Mesenchymal stem cell (in vitro differentiated cells and primary cell): ENCODE data around the gene P2RY2.

ENCODE experiments used
- DNase-seq: peaks from one replicate; pipeline ENCODE4 v3.0.0-alpha.2; 2013
- H2AFZ ChIP-seq: one replicate; pipeline ENCODE4 v1.6.1; 2013; ENCODE audit warnings: low read depth, mild to moderate bottlenecking, control low read depth, inconsistent platforms, low read length, moderate library complexity
- H2AK5ac ChIP-seq: 2 replicates; pipeline ENCODE4 v1.6.1; 2013; ENCODE audit warnings: low read length, moderate library complexity, mild to moderate bottlenecking, inconsistent platforms; ENCODE audit not compliant: severe bottlenecking
- H2BK120ac ChIP-seq: one replicate; pipeline ENCODE4 v1.6.1; 2013; ENCODE audit warnings: low read depth, mild to moderate bottlenecking, inconsistent platforms, low read length, moderate library complexity
- H2BK12ac ChIP-seq, 2 experiments: one replicate each; pipeline ENCODE4 v1.6.1; 2013; ENCODE audit warnings: inconsistent platforms in 2 of 2, low read length in 2 of 2, mild to moderate bottlenecking in 2 of 2, moderate library complexity in 2 of 2, control low read depth in 1 of 2
- H2BK15ac ChIP-seq: one replicate; pipeline ENCODE4 v1.6.1; 2013; ENCODE audit warnings: mild to moderate bottlenecking, low read depth, inconsistent platforms; ENCODE audit not compliant: poor library complexity, severe bottlenecking
- H2BK5ac ChIP-seq: 2 replicates; pipeline ENCODE4 v1.6.1; 2013; ENCODE audit warnings: low read depth, mild to moderate bottlenecking, low read length, control low read depth, inconsistent platforms; ENCODE audit not compliant: poor library complexity, severe bottlenecking
- H3K14ac ChIP-seq, 2 experiments: one replicate each; pipeline ENCODE4 v1.6.1; 2013; ENCODE audit warnings: inconsistent platforms in 2 of 2, low read length in 2 of 2, control low read depth in 1 of 2, mild to moderate bottlenecking in 1 of 2, moderate library complexity in 1 of 2
- H3K18ac ChIP-seq, 2 experiments: one replicate each; pipeline ENCODE4 v1.6.1; 2013; ENCODE audit warnings: inconsistent platforms in 2 of 2, low read length in 2 of 2, control low read depth in 1 of 2, low read depth in 1 of 2, mild to moderate bottlenecking in 1 of 2
- H3K23ac ChIP-seq, 2 experiments: one replicate each; pipeline ENCODE4 v1.6.1; 2013; ENCODE audit warnings: inconsistent platforms in 2 of 2, low read length in 2 of 2, mild to moderate bottlenecking in 2 of 2, moderate library complexity in 2 of 2, control low read depth in 1 of 2
- H3K27ac ChIP-seq: 2 replicates; pipeline ENCODE4 v1.5.1; 2013; ENCODE audit warnings: mild to moderate bottlenecking, moderate library complexity, low read length, control low read depth, inconsistent platforms; ENCODE audit not compliant: poor library complexity, severe bottlenecking
- H3K27me3 ChIP-seq, 2 experiments: 2 replicates each; pipeline versions ENCODE4 v1.6.1 to v1.7.0; 2013; ENCODE audit warnings: low read length in 2 of 2, mild to moderate bottlenecking in 2 of 2, moderate library complexity in 2 of 2, control low read depth in 1 of 2, inconsistent platforms in 1 of 2; ENCODE audit not compliant: control insufficient read depth in 1 of 2, insufficient read depth in 1 of 2
- H3K36me3 ChIP-seq, 2 experiments: 2 replicates each; pipeline versions ENCODE4 v1.6.1 to v1.7.0; 2013; ENCODE audit warnings: low read length in 2 of 2, control low read depth in 1 of 2, inconsistent platforms in 1 of 2, low read depth in 1 of 2, mild to moderate bottlenecking in 1 of 2; ENCODE audit not compliant: insufficient read depth in 2 of 2, control insufficient read depth in 1 of 2
- H3K4ac ChIP-seq, 2 experiments: one replicate each; pipeline ENCODE4 v1.6.1; 2013; ENCODE audit warnings: inconsistent platforms in 2 of 2, low read length in 2 of 2, mild to moderate bottlenecking in 2 of 2, moderate library complexity in 2 of 2, control low read depth in 1 of 2, low read depth in 1 of 2
- H3K4me1 ChIP-seq: 2 replicates; pipeline ENCODE4 v1.6.1; 2013; ENCODE audit warnings: low read depth, low read length, control low read depth; ENCODE audit not compliant: control insufficient read depth, insufficient read depth
- H3K4me2 ChIP-seq: 2 replicates; pipeline ENCODE4 v1.6.1; 2013; ENCODE audit warnings: low read length, mild to moderate bottlenecking, inconsistent platforms; ENCODE audit not compliant: poor library complexity, severe bottlenecking
- H3K4me3 ChIP-seq, 2 experiments: 2 replicates each; pipeline versions ENCODE4 v1.5.1 to v1.7.0; 2013; ENCODE audit warnings: low read length in 2 of 2, mild to moderate bottlenecking in 2 of 2, control low read depth in 1 of 2, low read depth in 1 of 2; ENCODE audit not compliant: insufficient read depth in 1 of 2
- H3K79me1 ChIP-seq: replicated peaks from 2 replicates; pipeline ENCODE4 v1.6.1; 2013; ENCODE audit warnings: mild to moderate bottlenecking, control low read depth, low read length, inconsistent platforms; ENCODE audit not compliant: poor library complexity, severe bottlenecking
- H3K9ac ChIP-seq: 2 replicates; pipeline ENCODE4 v1.7.0; 2013; ENCODE audit warnings: mild to moderate bottlenecking, low read length, moderate library complexity
- H3K9me3 ChIP-seq: 2 replicates; pipeline ENCODE4 v1.7.0; 2013; ENCODE audit warnings: mild to moderate bottlenecking, low read length; ENCODE audit not compliant: control insufficient read depth
- H4K8ac ChIP-seq: one replicate; pipeline ENCODE4 v1.6.1; 2013; ENCODE audit warnings: inconsistent platforms, mild to moderate bottlenecking, low read length, moderate library complexity
- H4K91ac ChIP-seq: one replicate; pipeline ENCODE4 v1.6.1; 2013; ENCODE audit warnings: mild to moderate bottlenecking, low read length, inconsistent platforms
- WGBS: methylation state at CpG from one replicate; pipeline ENCODE4 v1.1.7; 2013; ENCODE audit warnings: mixed read lengths; 5-methylcytosine and 5-hydroxymethylcytosine counted together

Gene P2RY2

DNA sequence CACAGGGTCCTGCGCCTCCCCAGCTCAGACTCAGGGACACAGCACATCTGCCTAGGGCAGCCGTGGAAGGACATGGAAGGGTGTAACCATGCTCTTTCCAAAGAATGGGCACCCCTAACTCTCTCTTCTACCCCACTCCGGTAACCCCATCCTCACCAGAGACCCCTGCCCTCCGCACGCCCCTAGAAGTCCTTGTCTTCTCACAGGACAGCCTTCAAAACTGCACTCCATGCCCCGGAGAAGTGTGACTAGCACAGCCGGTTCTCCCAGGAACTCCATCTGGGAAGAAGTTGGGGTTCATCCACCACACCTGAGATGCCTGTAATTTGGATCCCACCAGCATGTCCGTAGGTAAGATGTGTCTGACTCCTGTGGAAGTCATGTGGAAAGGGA is 25.0 kb downstream of the P2RY2 start:
- H3K23ac ChIP-seq = peak overlapping the region in 1 of 2 experiments; percentile 23
- peak overlapping the region; percentile 4 for H4K91ac ChIP-seq
- H3K4me1 ChIP-seq = peaks cover 8% of the 10 kb centered on the region
- peak overlapping the region; percentile 52 for H4K8ac ChIP-seq
- peak overlapping the region; percentile 3 for H2AK5ac ChIP-seq
- H3K18ac ChIP-seq = no peak overlapping the region
- no peak overlapping the region for H3K4me3 ChIP-seq
- no peak overlapping the region for H2AFZ ChIP-seq
- H2BK12ac ChIP-seq = peak overlapping the region in 1 of 2 experiments; percentile 45
- H3K27me3 ChIP-seq = no peaks in the 10 kb centered on the region
- H3K14ac ChIP-seq = no peak overlapping the region
- H3K36me3 ChIP-seq = no peaks in the 10 kb centered on the region
- no peak overlapping the region for H2BK15ac ChIP-seq
- no peak overlapping the region for H3K4ac ChIP-seq
- no peaks in the 10 kb centered on the region for H3K9me3 ChIP-seq
- no peak for DNase-seq
- H3K9ac ChIP-seq = peak overlapping the region; percentile 66
- H2BK120ac ChIP-seq = no peak overlapping the region
- no peak overlapping the region for H3K4me2 ChIP-seq
- WGBS = 89% methylated on average over 8 of the region's 8 CpGs
- no peak overlapping the region for H2BK5ac ChIP-seq
- H3K27ac ChIP-seq = no peak overlapping the region
- H3K79me1 ChIP-seq = no peaks in the 10 kb centered on the region

DNA sequence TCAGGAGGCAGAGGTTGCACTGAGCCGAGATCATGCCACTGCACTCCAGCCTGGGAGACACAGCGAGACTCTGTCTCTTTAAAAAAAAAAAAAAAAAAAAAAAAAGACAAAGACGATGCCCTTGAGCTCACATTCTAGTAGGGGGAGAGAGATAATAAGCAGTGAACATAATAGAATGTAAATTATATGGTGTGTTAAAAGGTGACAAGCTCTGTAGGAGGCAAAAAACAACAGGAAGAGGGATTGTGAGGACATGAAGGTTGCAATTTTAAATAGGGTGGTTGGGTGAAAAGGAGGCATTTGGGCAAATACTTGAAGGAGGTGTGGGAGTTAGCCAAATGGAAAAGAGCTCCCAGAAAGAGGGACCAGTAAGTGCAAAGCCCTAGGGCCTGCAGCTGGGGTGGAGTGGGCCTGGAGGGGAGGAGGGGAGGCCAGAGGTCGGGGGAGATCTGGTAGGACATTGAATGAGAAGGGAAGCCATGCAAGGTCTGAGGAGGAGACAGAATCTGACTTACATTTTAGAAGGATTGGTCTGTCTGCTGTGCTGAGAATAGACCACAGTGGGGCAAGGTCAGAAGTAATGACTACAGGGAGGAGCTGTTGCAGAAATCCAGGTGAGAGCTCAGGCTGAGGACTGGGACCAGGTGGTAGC is 26.6 kb downstream of the P2RY2 start:
- Histone ChIP-seq H3K4me1 (peaks cover 10% of the 10 kb centered on the region), H3K27me3 (no peaks in the 10 kb centered on the region), H3K9me3 (no peaks in the 10 kb centered on the region), H3K36me3 (no peaks in the 10 kb centered on the region), H3K27ac (no peak overlapping the region), H4K8ac (no peak overlapping the region), H2BK5ac (no peak overlapping the region), H3K4ac (no peak overlapping the region), H3K14ac (no peak overlapping the region), H3K9ac (no peak overlapping the region), H2BK12ac (no peak overlapping the region), H3K79me1 (no peaks in the 10 kb centered on the region), H2AFZ (no peak overlapping the region), H2BK120ac (no peak overlapping the region), H3K4me3 (no peak overlapping the region), H3K4me2 (no peak overlapping the region), H4K91ac (no peak overlapping the region), H2BK15ac (no peak overlapping the region), H3K18ac (no peak overlapping the region), H2AK5ac (no peak overlapping the region), H3K23ac (no peak overlapping the region)
- 64% methylated on average over 4 of the region's 4 CpGs for WGBS
- DNase-seq = no peak

DNA sequence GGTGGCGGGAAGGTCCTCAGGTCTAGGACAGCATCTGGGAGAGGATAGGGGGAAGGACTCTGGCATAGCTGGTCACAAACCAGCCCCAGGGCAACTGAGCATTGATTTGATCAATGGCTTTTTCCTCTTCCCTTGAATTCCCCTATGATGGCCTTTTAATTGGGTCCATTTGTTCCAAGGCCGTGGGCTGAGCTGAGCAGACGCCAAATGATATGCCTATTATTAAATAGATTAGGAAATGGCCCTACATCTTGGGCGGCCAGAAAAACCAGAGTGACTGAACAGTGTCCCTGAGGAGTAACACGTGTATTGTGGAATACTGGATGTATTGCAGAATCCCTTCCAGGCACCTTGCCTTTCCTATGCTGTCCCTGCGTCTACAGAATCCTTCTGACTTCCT is 27.4 kb downstream of the P2RY2 start:
- H3K4me3 ChIP-seq = no peak overlapping the region
- H3K79me1 ChIP-seq = no peaks in the 10 kb centered on the region
- no peak overlapping the region for H3K27ac ChIP-seq
- no peak for DNase-seq
- H2AFZ ChIP-seq = no peak overlapping the region
- no peak overlapping the region for H2BK120ac ChIP-seq
- no peak overlapping the region for H4K8ac ChIP-seq
- no peak overlapping the region for H3K4me2 ChIP-seq
- no peak overlapping the region for H3K18ac ChIP-seq
- 82% methylated on average over 6 of the region's 6 CpGs for WGBS
- no peak overlapping the region for H2BK5ac ChIP-seq
- H3K9ac ChIP-seq = no peak overlapping the region
- no peaks in the 10 kb centered on the region for H3K36me3 ChIP-seq
- H3K14ac ChIP-seq = peak overlapping the region in 1 of 2 experiments; percentile 58
- no peak overlapping the region for H2BK15ac ChIP-seq
- no peaks in the 10 kb centered on the region for H3K9me3 ChIP-seq
- no peak overlapping the region for H3K4ac ChIP-seq
- no peak overlapping the region for H3K23ac ChIP-seq
- H2BK12ac ChIP-seq = no peak overlapping the region
- H3K4me1 ChIP-seq = peaks cover 10% of the 10 kb centered on the region
- no peak overlapping the region for H2AK5ac ChIP-seq
- no peaks in the 10 kb centered on the region for H3K27me3 ChIP-seq
- H4K91ac ChIP-seq = no peak overlapping the region

DNA sequence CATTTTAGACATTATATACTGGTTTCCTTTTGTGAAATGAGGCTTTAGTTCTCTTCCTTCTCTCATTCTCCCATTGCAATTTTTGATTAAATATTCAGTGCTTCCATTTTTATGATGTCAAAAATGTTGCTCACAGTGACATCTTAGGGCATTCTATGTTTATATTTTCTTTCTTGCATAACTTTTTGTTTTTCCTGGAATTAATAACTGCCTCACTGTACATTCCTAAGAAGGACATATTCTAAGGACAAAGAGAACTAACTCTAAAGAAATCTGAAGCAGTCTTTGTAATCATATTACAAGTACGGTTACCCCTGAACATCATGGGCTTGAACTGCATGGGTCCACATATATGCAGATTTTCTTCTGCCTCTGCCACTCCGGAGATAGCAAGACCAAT is 28.2 kb downstream of the P2RY2 start:
- Histone ChIP-seq H3K4me1 (peaks cover 10% of the 10 kb centered on the region), H3K14ac (no peak overlapping the region), H2BK12ac (no peak overlapping the region), H2AK5ac (no peak overlapping the region), H3K18ac (no peak overlapping the region), H3K4me3 (no peak overlapping the region), H3K23ac (no peak overlapping the region), H3K36me3 (no peaks in the 10 kb centered on the region), H2AFZ (no peak overlapping the region), H4K91ac (no peak overlapping the region), H3K4ac (no peak overlapping the region), H3K27ac (no peak overlapping the region), H2BK5ac (no peak overlapping the region), H4K8ac (no peak overlapping the region), H2BK120ac (no peak overlapping the region), H2BK15ac (no peak overlapping the region), H3K27me3 (no peaks in the 10 kb centered on the region), H3K4me2 (no peak overlapping the region), H3K79me1 (no peaks in the 10 kb centered on the region), H3K9ac (no peak overlapping the region), H3K9me3 (no peaks in the 10 kb centered on the region)
- DNase-seq = no peak
- 64% methylated on average over 1 of the region's 2 CpGs for WGBS
